Middle frontal gyrus (tissue), 1 donor: Measurements from ENCODE around the gene FKBP15.
"Not testable (repeated sequence)": the region's sequence is repeated elsewhere in the genome, so short reads cannot be mapped to it uniquely, and the experiment has no call there.

Source experiments
- DNase-seq: peaks from one replicate; pipeline ENCODE4 v3.0.0-alpha.2; 2015; ENCODE audit warnings: low spot score; ENCODE audit errors: extremely low spot score

FKBP15 gene

DNA sequence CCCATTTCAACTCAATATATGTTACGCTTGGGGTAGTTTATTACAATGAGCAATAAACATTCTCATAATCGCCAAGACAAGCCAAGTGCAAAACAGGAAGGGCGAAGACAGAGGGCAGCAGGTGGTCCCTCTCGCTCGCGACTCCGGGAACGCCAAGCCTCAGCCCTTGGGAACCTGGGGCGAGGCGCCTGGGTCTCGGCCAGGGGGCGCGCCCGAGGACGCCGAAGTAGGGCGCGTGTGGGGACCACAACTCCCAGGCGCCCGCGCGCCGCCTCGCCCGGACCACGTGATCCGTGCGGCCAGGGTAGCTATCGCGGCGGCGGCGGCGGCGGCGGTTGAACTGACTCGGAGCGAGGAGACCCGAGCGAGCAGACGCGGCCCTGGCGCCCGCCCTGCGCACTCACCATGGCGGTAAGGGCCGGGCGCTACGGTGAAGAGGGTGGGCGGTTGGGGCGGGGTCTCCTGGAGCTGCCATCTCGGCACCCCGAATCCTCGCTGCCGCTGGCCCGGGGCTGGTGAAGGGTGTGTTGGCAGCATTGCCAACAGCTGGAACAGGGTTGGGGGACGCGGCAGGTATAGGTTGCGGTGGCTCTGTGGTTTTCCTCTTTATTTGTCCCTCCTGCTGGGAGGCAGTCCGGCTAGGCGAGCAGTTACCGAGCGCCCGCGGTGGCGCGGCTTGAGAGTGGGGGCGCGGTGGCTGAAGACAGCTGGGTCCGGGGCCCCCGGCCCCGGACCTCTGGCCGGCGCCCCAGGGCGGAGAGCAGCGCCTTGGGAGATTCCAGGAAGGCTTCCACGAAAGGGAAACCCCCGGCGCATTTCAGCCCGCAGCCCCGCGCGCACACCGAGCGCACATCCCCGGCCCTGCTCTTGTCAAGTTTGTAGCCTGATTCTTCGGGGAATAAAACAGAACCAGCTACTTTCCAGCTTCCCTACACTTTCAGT is 70.1 kb downstream of the FKBP15 start, which contains the start of gene SLC31A2:
TSS of gene SLC31A2 (plus strand) at position 338 of the 942 bp plus-strand sequence. CDS start at position 406, 68 bp downstream.
- DNase-seq, result peak; percentile 87

DNA sequence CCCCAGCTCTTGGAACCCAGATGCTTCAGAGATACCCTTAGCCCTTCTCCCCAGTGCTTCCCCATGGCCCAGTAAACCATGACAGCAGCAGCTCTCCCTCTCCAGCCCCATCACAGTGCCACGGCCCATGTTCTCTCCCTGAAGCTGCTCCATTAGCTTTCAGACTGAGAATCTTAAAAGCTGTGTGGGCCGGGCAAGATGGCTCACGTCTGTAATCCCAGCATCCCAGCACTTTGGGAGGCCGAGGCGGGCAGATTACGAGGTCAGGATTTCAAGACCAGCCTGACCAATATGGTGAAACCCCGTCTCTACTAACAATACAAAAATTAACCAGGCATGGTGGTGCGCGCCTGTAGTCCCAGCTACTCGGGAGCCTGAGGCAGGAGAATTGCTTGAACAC is 71.5 kb downstream of the FKBP15 start:
- not testable (repeated sequence) for DNase-seq

GRCh38 chr9:113148781-113149510 is 72.1 kb downstream of the FKBP15 start:
- DNase-seq, result no peak

DNA sequence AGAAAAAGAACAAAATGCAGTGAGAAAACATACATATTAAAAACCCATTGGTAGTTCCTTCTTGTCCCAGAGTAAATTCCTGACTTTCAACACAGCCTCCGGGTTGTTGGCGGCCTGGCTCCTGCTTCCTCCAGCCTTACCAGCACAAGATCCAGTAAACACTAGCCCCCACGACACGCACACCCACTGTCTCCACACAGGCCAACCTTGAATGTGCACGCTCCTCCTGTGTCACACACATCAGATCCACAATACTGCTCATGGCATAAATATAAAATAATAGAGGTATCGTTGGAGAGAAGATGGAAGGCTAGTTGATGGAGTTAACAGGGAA is 72.7 kb downstream of the FKBP15 start:
- DNase-seq, result no peak

DNA sequence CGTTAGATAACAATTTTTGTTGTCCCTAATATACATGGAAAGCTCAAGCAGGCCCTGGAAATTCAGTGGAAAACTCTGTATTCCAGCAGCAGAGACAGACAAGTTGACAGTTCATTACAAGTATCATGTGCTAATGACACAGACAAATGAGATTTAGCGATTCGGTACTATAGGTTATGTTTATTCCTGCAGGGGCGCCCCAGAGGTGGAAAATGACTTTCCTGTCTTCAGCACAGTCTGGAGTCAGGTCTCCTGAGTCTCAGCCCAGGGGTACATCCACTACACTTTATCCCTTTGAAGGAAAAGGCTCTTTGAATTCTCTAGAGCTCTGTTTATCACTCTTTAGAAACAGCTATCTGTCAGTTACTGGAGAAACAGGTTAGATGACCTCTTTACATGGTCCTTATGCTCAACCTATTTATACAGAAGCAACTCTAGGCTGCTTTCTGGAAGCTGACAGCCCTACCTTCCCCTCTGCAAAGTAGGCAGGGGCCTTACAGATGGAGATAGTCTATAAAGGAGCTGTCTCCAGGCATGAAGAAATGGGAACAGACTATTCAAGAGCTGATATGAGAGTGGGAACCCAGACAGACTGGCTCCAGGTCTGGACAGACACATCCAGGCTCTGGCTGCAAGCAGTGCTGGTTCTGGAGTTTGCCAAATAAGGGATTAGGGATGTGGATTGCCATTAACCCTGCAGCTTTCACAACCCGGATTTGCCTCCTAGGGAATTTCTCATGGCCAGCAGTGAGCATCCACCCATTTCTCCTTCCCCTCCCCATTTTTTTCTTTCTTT is 77.4 kb downstream of the FKBP15 start:
- no peak for DNase-seq

DNA sequence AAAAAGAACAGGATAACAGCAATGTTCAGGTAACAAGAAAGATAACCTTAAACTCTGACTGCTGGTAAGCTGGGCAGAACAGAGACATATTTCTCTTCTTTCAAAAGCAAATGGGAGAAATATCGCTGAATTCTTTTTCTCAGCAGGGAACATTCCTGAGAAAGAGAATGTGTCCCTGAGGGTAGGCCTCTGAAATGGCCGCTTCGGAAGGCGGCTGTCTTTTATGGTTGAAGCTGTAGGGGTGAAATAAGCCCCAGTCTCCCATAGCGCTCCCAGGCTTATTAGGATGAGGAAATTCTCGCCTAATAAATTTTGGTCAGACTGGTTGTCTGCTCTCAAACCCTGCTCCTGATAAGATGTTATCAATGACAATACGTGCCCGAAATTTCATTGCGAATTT is 80.2 kb downstream of the FKBP15 start:
- not testable (repeated sequence) for DNase-seq

GRCh38 chr9:113139953-113140352 is 81.1 kb downstream of the FKBP15 start:
- no peak for DNase-seq

- DNase-seq, result peak; percentile 76
Observed at GRCh38 chr9:113139225-113139829, 81.8 kb downstream of the FKBP15 start.

GRCh38 chr9:113138760-113139159 is 82.3 kb downstream of the FKBP15 start:
- no peak for DNase-seq

GRCh38 chr9:113137196-113138168 is 83.6 kb downstream of the FKBP15 start:
- DNase-seq, result no peak

DNA sequence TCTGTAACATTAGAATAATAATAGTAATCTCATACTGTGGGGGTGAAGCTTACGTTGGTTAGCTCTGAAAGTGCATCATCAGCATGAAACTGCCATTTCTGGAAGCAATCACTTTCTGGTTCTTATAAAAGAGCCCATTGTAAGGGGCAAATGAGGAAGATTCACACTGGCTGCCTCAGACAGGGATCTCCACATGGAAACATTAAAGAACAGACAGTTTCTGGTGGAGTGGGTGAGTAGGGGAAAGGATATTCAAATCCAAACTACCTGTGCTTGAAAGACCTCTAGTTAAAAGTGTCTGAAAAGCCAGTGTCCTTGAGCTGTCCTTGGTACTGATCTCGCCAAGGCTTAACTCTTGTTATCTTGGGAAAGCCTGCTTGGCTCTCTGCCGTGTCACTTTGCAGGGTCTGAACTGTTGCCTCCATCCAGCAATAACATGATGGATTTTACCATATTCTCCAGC is 89.4 kb downstream of the FKBP15 start:
- DNase-seq, result no peak

DNA sequence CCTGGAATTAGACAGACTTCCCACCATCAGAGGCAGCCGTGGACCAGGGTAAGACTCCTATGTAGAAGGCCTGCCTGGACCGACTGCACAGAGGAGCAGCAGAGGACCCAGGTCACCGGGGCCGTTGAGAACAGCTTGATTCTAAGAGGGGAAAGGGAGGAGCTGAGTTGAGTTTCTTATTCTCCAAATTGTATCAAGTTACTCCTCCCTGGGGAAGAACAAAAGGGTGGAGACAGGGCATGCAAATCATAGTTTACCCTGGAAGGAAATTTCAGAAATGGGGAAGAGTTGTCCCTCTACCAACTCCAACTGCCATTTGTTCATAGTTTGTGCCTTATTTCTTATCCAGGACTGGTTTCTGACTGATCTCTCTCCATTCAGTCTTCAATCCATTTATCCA is 91.2 kb downstream of the FKBP15 start:
- no peak for DNase-seq

DNA sequence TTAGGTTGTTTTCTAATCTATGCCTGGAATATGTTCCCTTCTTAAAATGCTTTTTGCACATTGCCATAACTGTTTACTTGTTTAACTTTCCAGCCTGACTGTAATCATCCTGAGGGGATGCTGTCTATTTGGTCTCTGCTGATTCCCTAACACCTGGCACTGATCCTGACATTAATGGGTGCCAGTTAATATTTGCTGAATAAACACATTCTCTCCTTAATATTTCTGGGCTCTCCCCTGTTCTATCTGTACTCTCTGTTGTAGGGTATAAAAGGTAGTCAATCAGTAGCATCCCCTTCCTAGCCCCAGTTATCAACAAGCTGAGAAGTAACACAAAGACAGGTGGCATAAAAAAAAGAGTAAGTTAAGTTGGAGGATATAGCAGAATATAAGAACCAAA is 91.6 kb downstream of the FKBP15 start:
- DNase-seq, result no peak

DNA sequence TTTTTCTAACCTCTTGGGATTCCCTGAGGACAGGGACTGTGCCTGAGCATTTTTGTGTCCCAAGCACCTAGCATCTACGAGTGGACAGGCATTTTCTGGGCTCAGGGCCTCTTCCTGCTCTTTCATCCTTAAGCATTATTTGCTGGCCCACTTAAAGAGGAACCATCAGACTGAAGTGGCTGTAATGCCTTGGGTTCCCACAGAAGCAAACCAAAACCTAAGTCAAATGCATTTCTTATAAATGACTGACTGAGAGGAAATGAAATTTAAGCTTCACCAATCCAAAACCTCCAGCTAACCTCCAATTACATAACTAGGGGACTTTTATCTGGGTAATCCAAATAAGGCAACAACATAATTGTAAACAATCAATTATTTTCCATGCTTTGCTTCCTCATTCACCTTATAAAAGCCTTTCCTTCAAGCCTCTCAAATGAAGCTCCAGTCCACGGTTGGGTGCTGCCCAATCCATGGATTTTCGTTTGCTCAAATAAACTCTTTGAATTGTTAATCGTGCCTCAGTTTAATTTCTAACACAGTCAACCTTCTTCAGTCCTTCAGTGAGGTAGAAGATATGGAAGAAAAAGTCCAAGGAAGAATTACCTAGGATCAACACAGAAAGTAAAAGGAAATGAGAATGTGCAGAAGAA is 95.6 kb downstream of the FKBP15 start:
- no peak for DNase-seq

- DNase-seq, result not testable (repeated sequence)
Observed at GRCh38 chr9:113118829-113119228, 102.2 kb downstream of the FKBP15 start.
